ENCODE data around the gene NRXN3.

- TF ChIP-seq CTBP1 (IDR thresholded peaks at IDR 0.05; ENCODE audit: borderline replicate concordance) (no peak), FOXA1 (IDR thresholded peaks at IDR 0.05) (no peak), SP1 (IDR thresholded peaks at IDR 0.05) (no peak), SUZ12 (IDR thresholded peaks at IDR 0.05) (no peak), NFRKB (IDR thresholded peaks at IDR 0.05) (no peak), ARNT (IDR thresholded peaks at IDR 0.05) (no peak), TARDBP (IDR thresholded peaks at IDR 0.05) (no peak), ZNF384 (IDR thresholded peaks at IDR 0.05) (no peak), BHLHE40 (IDR thresholded peaks at IDR 0.05; ENCODE audit: borderline replicate concordance) (no peak)
Observed at GRCh38 chr14:78202976-78203375, 32.8 kb downstream of the NRXN3 start.

All from HEK293T (cell line).